GM19099 (cell line): Measurements from ENCODE around the gene ZNF646.

ENCODE experiments used
- POLR2A ChIP-seq: IDR thresholded peaks from 3 replicates; pipeline ENCODE4 v1.6.1; 2011; ENCODE audit warnings: low read depth; ENCODE audit not compliant: insufficient read length; ENCODE audit errors: extremely low read depth

ZNF646 gene

GRCh38 chr16:31077024-31077423 is 2.8 kb downstream of the ZNF646 start:
- no peak for TF ChIP-seq POLR2A

GRCh38 chr16:31077592-31078396 is 3.6 kb downstream of the ZNF646 start:
- TF ChIP-seq POLR2A, result no peak

DNA sequence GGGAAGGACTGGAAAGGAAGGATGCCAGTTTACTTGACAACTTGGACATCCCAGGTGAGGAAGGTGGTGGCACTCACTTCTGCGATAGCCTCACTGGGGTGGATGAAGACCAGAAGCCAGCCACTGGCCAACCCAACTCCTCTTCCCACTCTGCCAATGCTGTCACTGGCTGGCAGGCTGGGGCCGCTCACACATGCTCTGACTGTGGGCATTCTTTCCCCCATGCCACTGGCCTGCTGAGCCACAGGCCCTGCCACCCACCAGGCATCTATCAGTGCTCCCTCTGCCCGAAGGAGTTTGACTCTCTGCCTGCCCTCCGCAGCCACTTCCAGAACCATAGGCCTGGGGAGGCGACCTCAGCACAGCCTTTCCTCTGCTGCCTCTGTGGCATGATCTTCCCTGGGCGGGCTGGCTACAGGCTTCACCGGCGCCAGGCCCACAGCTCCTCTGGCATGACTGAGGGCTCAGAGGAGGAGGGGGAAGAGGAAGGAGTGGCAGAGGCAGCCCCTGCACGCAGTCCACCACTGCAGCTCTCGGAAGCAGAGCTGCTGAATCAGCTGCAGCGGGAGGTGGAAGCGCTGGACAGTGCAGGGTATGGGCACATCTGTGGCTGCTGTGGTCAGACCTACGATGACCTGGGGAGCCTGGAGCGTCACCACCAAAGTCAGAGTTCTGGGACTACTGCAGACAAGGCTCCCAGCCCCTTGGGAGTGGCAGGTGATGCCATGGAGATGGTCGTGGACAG is 4.5 kb downstream of the ZNF646 start:
- no peak for TF ChIP-seq POLR2A

- TF ChIP-seq POLR2A, result no peak
Measured at GRCh38 chr16:31079342-31079944, 5.2 kb downstream of the ZNF646 start.

DNA sequence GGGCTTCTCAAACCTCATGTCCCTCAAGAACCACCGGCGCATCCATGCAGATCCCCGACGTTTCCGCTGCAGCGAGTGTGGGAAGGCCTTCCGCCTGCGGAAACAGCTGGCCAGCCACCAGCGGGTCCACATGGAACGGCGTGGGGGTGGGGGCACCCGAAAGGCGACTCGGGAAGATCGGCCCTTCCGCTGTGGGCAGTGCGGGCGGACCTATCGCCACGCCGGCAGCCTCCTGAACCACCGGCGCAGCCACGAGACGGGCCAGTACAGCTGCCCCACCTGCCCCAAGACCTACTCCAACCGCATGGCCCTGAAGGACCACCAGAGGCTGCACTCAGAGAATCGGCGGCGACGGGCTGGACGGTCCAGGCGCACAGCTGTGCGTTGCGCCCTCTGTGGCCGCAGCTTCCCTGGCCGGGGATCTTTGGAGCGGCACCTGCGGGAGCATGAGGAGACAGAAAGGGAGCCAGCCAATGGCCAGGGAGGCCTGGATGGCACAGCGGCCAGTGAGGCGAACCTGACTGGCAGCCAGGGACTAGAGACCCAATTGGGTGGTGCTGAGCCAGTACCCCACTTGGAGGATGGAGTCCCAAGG is 5.9 kb downstream of the ZNF646 start:
- TF ChIP-seq POLR2A, result no peak

DNA sequence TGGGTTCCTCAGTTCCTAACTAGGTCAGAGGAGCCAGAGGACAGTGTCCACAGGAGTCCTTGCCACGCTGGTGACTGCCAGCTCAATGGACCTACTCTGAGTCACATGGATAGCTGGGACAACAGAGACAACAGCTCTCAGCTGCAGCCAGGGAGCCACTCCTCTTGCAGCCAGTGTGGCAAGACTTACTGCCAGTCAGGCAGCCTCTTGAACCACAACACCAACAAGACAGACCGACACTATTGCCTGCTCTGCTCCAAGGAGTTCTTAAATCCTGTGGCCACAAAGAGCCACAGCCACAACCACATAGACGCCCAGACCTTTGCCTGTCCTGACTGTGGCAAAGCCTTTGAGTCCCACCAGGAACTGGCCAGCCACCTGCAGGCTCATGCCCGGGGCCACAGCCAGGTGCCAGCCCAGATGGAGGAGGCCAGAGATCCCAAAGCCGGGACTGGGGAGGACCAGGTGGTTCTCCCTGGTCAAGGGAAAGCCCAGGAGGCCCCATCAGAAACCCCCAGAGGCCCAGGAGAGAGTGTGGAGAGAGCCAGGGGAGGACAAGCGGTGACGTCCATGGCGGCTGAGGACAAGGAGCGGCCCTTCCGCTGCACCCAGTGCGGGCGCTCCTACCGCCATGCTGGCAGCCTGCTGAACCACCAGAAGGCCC is 6.7 kb downstream of the ZNF646 start:
- no peak for TF ChIP-seq POLR2A

GRCh38 chr16:31081428-31082351 is 7.5 kb downstream of the ZNF646 start:
- no peak for TF ChIP-seq POLR2A

- TF ChIP-seq POLR2A, result no peak
Measured at GRCh38 chr16:31082368-31083045, 8.3 kb downstream of the ZNF646 start.

DNA sequence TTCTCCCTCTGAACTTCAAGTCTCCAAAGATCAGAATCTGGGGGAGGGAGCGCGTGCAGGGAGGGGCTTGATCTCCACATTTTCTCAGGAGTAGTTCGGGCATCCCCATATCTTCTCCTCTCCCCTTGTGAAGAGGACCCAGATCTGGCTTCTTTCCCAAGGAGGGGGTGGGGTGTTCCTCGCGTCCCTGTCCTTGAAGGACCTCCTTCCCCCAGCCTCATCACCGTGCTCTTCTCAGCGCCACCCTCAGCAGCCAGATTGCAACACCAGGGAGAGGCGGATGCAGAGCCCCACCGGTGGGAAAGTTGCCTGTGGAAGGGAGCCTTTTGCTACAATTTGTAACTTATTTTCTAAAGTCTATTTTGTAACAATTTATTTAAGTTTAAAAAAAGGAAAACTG is 8.9 kb downstream of the ZNF646 start:
- TF ChIP-seq POLR2A, result no peak

DNA sequence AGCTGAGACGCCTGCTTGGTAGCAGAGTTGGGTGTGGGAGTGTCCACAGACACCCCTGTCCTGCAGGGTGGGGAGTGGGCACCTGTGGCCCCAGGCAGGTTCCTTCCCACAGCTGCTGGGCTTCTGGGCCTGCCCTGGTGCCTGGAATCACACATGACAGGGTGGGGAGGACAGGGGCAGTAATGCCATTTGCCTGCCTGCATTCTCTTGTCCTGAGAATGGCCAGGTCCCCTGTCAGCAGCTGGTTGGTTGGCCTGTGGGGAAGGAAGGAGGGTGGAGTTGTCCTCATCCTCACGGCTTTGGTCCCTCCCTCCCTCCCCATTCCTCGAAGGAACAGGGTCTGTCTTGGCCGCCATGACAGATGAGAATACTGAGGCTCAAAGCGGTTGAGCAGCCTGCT is 9.3 kb downstream of the ZNF646 start:
- TF ChIP-seq POLR2A, result no peak

DNA sequence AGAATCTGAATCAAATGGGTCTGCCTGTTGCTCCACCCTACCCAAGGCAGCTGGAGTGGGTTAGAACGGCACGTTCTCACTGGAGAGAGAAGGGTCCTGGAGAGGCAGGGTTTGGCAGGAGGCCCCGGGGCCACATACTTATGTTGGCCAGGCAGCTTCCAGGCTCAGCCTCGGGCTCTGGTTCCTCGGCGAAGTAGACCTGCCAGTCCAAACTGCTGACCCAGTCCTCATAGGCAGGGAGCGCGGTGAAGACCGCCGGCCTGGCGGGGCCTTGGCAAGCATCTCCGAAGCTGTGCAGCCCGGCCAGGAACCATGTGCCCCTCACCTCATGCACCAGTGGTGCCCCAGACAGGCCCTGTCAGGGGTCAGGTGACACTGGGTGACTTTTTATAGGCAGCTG is 9.8 kb downstream of the ZNF646 start:
- no peak for TF ChIP-seq POLR2A

DNA sequence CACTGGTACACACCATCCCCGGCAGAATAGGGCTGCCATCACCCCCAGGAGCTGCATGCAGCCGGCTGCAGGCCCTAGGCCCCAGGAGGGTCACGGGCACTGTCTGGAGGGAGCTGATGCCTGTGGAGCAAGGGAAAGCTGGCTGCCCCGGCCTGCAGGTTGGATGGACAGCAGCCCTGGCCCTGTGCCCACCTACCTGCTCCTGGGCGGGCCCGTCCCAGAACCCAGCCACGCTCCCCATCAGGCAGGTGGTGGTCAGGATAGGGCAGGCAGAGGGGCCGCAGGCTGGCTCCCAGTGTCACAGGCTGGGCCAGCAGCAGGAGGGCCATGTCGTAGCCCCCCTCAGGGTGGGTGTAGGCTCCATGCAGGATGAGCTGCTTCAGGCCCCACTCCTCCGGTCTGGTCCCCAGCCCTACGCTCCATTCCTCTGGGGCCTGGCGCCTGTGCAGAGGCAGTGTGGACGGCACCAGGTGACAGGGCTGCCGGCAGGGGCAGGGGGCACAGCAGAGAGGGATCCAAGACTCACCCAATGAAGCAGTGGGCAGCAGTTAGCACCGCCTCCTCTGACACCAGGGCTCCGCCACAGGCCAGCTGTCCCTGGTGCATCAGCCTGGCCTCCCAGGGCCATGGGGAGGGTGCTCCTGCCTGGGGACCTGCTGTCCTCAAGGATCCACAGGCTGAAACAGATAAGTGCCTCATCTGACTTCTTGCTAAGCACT is 10.5 kb downstream of the ZNF646 start:
- TF ChIP-seq POLR2A, result no peak

- TF ChIP-seq POLR2A, result no peak
Measured at GRCh38 chr16:31085411-31085810, 11.2 kb downstream of the ZNF646 start.
